Left ventricle myocardium inferior (tissue), 1 donor: ENCODE measurements around the gene TBC1D14. TPM values are rescaled to one million over a fixed set of nuclear protein-coding genes. Genes with fewer than 3 reads are reported as not detected.

Experiments used
- DNase-seq: peaks from one replicate; pipeline ENCODE4 v3.0.0-alpha.2; 2020
- H3K27ac ChIP-seq: fragments of 200-600 bp; replicated peaks from 2 replicates; pipeline ENCODE4 v1.8.0; 2021
- H3K27me3 ChIP-seq: fragments of 200-600 bp; 2 replicates; pipeline ENCODE4 v1.8.0; 2021; ENCODE audit warnings: low read depth
- H3K36me3 ChIP-seq: fragments of 200-600 bp; 2 replicates; pipeline ENCODE4 v1.8.0; 2021
- H3K4me1 ChIP-seq: fragments of 200-600 bp; 2 replicates; pipeline ENCODE4 v1.8.0; 2021
- H3K4me3 ChIP-seq: fragments of 200-600 bp; 2 replicates; pipeline ENCODE4 v1.8.0; 2021; ENCODE audit warnings: mild to moderate bottlenecking, moderate library complexity
- H3K9me3 ChIP-seq: fragments of 200-600 bp; replicated peaks from 2 replicates; pipeline ENCODE4 v1.8.0; 2021
- CTCF ChIP-seq: fragments of 200-600 bp; IDR thresholded peaks from 2 replicates; pipeline ENCODE4 v1.8.0; 2021; ENCODE audit warnings: antibody characterized with exemption, mild to moderate bottlenecking, borderline replicate concordance
- intact Hi-C: fragments of 100-400 bp; cut with micrococcal nuclease; formaldehyde crosslinking; loops from one replicate; pipeline ENCODE4 v1.11.0; 2022
- total RNA-seq: library from RNA; stranded (reverse); fragmentation: NEBNext Ultra II Directional; extraction: Animal tissue kit (Norgen Biotek cat#: 25700); gene quantifications from one replicate; pipeline ENCODE4 v1.2.1, GENCODE V29; 2021
- donor health status: DM: no; HTN: yes; CAD: no; lungs with severe emphysema.

Gene TBC1D14
- total RNA-seq, 1 donor from 2014 or later = 36.1 TPM

- no peak for DNase-seq
- intact Hi-C loops = no loop called here
- Histone ChIP-seq H3K4me3 (no peak overlapping the region), H3K36me3 (peaks cover 60% of the 10 kb centered on the region), H3K9me3 (no peaks in the 10 kb centered on the region), H3K27me3 (no peaks in the 10 kb centered on the region), H3K4me1 (peaks cover 9% of the 10 kb centered on the region), H3K27ac (no peak overlapping the region)
- no peak for TF ChIP-seq CTCF
Measured at GRCh38 chr4:7020290-7020689, 110.7 kb downstream of the TBC1D14 start.

DNA sequence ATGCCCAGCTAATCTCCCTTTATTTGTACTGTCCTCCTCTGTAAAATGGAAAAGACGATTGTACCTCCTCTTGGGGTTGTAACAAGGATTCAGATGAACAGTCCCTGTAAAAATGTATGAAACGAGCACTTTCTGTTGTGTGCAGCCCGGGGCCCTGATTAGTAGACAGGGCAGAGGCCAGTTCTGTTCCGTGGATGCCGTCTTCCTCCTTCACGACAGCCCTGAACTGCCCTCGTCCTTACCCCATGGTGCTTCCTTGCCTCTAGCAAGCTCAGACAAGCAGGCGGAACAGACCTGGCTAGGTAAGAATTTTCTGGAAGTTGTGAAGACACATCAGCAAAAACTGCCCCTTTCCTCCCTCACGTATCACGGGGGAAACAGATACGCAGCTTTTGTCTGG, 111.2 kb downstream of the TBC1D14 start:
- Histone ChIP-seq H3K4me1 (peaks cover 4% of the 10 kb centered on the region), H3K27ac (no peak overlapping the region), H3K27me3 (no peaks in the 10 kb centered on the region), H3K36me3 (peaks cover 60% of the 10 kb centered on the region), H3K9me3 (no peaks in the 10 kb centered on the region), H3K4me3 (no peak overlapping the region)
- DNase-seq = no peak
- TF ChIP-seq CTCF = no peak
- intact Hi-C loops = no loop called here

GRCh38 chr4:7021355-7021754, 111.7 kb downstream of the TBC1D14 start:
- no peak for DNase-seq
- intact Hi-C loops = no loop called here
- H3K4me3 ChIP-seq = no peak overlapping the region
- peaks cover 59% of the 10 kb centered on the region for H3K36me3 ChIP-seq
- H3K27me3 ChIP-seq = no peaks in the 10 kb centered on the region
- no peak overlapping the region for H3K27ac ChIP-seq
- no peak for TF ChIP-seq CTCF
- no peaks in the 10 kb centered on the region for H3K9me3 ChIP-seq
- no peaks in the 10 kb centered on the region for H3K4me1 ChIP-seq

DNA sequence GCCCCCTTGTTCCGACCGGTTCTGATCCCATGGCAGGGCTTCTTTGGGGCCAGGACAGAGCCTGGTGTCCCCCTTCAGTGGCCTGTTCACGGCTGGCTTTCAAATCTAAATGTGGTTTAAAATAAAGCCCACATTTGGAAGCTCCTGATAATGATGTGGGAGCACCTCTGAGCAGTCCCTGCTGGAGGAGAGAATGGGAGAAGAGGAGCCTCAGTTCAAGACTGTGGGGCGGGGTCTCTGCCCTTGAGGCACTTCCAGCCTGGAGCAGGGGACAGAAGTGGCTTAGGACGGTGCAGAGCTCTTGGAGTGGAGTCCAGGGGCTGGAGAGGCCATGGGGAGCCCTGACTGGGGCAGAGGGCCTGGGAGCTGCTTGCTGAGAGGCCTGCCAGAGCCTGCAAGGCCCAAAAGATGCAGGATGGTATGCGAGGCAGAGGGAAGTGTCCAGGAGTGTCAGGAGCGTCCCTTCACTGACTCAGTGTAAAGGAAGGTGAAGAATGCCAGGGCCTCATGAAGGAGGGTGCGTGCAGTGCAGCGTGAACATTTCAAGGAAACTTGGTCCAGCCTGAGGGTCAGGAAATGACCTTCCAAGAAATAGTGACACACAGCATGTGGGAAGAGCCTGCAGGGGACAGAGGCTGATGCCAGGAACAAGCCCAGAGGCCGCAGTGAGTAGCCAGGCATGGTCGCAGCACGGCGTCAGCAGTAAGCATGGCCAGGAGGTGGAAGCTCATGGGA, 112.5 kb downstream of the TBC1D14 start:
- no peak for TF ChIP-seq CTCF
- Histone ChIP-seq H3K9me3 (no peaks in the 10 kb centered on the region), H3K4me3 (no peak overlapping the region), H3K27me3 (no peaks in the 10 kb centered on the region), H3K36me3 (peaks cover 63% of the 10 kb centered on the region), H3K27ac (no peak overlapping the region), H3K4me1 (no peaks in the 10 kb centered on the region)
- intact Hi-C loops = no loop called here
- no peak for DNase-seq

GRCh38 chr4:7023486-7023885, 113.9 kb downstream of the TBC1D14 start:
- intact Hi-C loops = no loop called here
- H3K36me3 ChIP-seq = peaks cover 51% of the 10 kb centered on the region
- DNase-seq = no peak
- no peaks in the 10 kb centered on the region for H3K4me1 ChIP-seq
- H3K9me3 ChIP-seq = no peaks in the 10 kb centered on the region
- TF ChIP-seq CTCF = no peak
- no peak overlapping the region for H3K4me3 ChIP-seq
- no peaks in the 10 kb centered on the region for H3K27me3 ChIP-seq
- no peak overlapping the region for H3K27ac ChIP-seq
